Mesothelial cell of epicardium (in vitro differentiated cells): ENCODE measurements around the gene PANK1. TPM values are rescaled to one million over a fixed set of nuclear protein-coding genes. Genes with fewer than 3 reads are reported as not detected.

Source experiments
- DNase-seq, 2 experiments: peaks; one replicate each; pipeline ENCODE4 v3.0.0; 2021; ENCODE audit warnings: low spot score in 2 of 2; ENCODE audit not compliant: unreplicated experiment in 2 of 2
- H3K27ac Mint-ChIP-seq: 2 replicates; pipeline ENCODE4 v1.8.0; 2021; ENCODE audit warnings: mixed read lengths
- H3K27me3 Mint-ChIP-seq: 2 replicates; pipeline ENCODE4 v1.8.0; 2021; ENCODE audit warnings: low read depth, mixed read lengths
- H3K36me3 Mint-ChIP-seq: 2 replicates; pipeline ENCODE4 v1.8.0; 2021; ENCODE audit warnings: mixed read lengths
- H3K4me1 Mint-ChIP-seq: 2 replicates; pipeline ENCODE4 v1.8.0; 2021; ENCODE audit warnings: mixed read lengths
- H3K4me3 Mint-ChIP-seq: 2 replicates; pipeline ENCODE4 v1.8.0; 2021; ENCODE audit warnings: mild to moderate bottlenecking, moderate library complexity, mixed read lengths
- H3K9me3 Mint-ChIP-seq: 2 replicates; pipeline ENCODE4 v1.8.0; 2021; ENCODE audit warnings: mixed read lengths
- total RNA-seq: library from RNA; stranded (reverse); gene quantifications from 3 replicates; pipeline ENCODE4 v1.2.1, GENCODE V29; 2021
- TF ChIP-seq, protein P1 (sequence below): fragments of 200-600 bp; sonication (generic); IDR thresholded peaks from one replicate; pipeline ENCODE4 v1.5.0; 2021; ENCODE audit warnings: antibody characterized with exemption; ENCODE audit not compliant: unreplicated experiment

Gene PANK1
- total RNA-seq, 1 donor from 2014 or later, result 27.2 TPM

DNA sequence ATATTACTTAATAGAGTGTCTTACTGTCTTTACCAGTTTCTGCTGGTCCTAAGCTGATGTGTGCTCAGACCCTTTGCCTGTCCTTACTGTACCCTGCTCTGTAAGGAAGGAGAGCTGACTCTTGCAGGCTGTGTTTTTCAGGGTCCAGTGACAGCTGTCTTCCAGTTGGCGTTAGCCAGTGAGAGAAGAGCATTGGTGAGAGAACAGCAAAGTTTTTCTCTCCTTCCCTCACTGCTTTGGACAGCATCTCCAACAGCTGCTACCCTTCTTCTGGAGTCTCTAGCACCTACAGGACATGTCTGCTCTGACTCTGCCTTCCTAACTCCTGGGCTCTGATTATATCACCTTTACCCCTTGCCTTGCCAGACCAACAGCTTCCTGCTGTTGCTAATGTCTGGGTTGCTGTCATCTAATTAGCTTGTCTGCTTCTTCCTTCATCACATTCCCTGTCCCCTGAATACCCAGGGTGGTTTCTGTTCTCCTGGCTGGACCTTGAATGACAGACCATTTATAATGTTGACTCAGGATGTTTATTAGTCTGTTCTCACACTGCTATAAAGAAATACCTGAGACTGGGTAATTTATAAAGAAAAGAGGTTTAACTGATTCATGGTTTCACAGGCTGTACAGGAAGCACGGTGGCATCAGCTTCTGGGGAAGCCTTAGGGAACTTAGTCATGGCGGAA lies 23.5 kb upstream of the PANK1 start:
- Mint-ChIP-seq H3K4me1 (no peaks in the 10 kb centered on the region), H3K36me3 (no peaks in the 10 kb centered on the region), H3K27ac (no peak overlapping the region), H3K27me3 (no peaks in the 10 kb centered on the region), H3K9me3 (no peaks in the 10 kb centered on the region), H3K4me3 (no peak overlapping the region)
- TF ChIP-seq, protein P1, sequence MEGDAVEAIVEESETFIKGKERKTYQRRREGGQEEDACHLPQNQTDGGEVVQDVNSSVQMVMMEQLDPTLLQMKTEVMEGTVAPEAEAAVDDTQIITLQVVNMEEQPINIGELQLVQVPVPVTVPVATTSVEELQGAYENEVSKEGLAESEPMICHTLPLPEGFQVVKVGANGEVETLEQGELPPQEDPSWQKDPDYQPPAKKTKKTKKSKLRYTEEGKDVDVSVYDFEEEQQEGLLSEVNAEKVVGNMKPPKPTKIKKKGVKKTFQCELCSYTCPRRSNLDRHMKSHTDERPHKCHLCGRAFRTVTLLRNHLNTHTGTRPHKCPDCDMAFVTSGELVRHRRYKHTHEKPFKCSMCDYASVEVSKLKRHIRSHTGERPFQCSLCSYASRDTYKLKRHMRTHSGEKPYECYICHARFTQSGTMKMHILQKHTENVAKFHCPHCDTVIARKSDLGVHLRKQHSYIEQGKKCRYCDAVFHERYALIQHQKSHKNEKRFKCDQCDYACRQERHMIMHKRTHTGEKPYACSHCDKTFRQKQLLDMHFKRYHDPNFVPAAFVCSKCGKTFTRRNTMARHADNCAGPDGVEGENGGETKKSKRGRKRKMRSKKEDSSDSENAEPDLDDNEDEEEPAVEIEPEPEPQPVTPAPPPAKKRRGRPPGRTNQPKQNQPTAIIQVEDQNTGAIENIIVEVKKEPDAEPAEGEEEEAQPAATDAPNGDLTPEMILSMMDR, result no peak
- DNase-seq, result no peak

DNA sequence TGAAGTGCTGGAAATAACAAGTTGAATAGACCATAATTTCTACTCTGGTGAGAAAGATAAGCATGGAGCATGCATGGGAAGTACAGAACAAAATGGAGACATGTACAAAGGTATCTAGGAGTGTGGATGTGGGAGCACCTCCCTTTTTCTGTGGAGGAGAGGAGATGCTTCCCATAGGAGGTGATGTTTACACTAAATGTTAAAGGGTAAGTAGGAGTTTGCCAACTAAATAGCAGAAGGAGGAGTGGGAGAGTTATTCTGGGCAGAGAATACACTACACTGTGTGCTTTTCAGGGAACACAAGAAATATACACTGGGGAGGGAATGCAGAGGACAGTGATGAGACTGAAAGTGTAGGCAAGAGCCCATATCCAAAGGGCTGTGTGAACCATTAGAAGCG lies 21.1 kb upstream of the PANK1 start:
- Mint-ChIP-seq H3K9me3 (no peaks in the 10 kb centered on the region), H3K36me3 (no peaks in the 10 kb centered on the region), H3K4me1 (no peaks in the 10 kb centered on the region), H3K27me3 (no peaks in the 10 kb centered on the region), H3K4me3 (no peak overlapping the region), H3K27ac (no peak overlapping the region)
- TF ChIP-seq, protein P1, result no peak
- DNase-seq, result no peak

DNA sequence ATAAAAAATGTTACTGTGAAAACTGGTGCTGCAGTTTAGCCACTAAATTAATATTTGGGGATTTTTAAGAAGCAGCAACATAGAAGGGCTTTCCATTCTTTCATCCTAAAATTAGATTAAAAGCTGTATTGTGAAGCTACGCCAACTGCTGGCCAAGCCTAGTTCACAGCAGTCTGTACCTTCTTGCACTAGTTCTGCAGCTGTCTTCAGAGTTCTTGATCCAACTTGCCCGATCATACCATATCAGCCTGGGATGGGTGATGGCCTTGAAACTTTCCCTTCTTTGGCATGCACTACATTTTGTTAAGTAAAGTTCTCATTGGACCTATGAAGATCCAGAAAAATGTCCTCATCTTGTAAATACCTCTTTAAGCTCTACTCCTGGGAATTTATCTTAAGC lies 20.3 kb upstream of the PANK1 start:
- DNase-seq, result no peak
- Mint-ChIP-seq H3K27ac (no peak overlapping the region), H3K36me3 (no peaks in the 10 kb centered on the region), H3K27me3 (no peaks in the 10 kb centered on the region), H3K4me1 (no peaks in the 10 kb centered on the region), H3K9me3 (no peaks in the 10 kb centered on the region), H3K4me3 (no peak overlapping the region)
- TF ChIP-seq, protein P1, result no peak

DNA sequence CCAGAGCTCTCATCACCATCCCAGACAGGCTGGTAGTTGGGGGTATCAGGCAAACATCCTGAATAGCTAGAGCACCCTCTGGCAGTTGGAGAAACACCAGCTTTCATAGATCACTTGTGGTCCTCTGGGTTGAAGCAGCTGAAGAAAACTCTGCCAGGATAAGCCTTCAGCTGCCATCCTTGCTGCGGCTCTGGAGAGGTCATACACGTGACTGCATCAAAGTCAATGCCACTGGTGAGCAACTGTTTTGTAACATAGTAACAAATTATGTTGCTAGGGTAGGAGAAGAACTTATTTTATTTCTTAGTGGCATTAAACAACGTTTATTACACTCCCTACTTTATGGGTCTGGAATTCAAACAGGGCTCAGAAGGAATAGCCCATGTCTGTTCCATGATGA lies 19.2 kb upstream of the PANK1 start:
- no peak overlapping the region for H3K27ac Mint-ChIP-seq

DNA sequence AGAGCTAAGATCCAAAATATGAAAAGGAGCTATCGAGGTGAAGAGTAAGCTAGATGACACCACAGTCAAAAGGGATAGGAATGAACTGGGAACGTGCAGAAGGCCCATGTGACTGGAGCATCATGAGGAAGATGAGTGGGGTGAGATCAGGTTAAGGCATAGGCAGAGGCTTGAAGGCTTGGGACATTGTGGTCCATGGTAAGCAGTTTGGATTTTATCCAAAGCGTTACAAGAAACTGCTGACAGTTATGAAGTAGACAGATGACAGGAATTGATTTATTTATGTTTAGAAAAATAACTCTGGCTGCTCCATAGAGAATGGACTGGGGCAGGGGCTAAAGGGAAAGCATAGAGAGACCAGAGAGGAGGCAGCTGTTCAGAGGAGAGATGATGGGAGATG lies 18.1 kb upstream of the PANK1 start:
- TF ChIP-seq, protein P1, result no peak
- H3K27ac Mint-ChIP-seq, result no peak overlapping the region
- no peak for DNase-seq
- H3K4me3 Mint-ChIP-seq, result no peak overlapping the region
- H3K9me3 Mint-ChIP-seq, result no peaks in the 10 kb centered on the region
- H3K36me3 Mint-ChIP-seq, result no peaks in the 10 kb centered on the region
- H3K4me1 Mint-ChIP-seq, result no peaks in the 10 kb centered on the region
- no peaks in the 10 kb centered on the region for H3K27me3 Mint-ChIP-seq

More for the DNA sequence above, 19.2 kb upstream of the PANK1 start:
- DNase-seq, result no peak
- no peaks in the 10 kb centered on the region for H3K9me3 Mint-ChIP-seq
- H3K4me1 Mint-ChIP-seq, result no peaks in the 10 kb centered on the region
- H3K36me3 Mint-ChIP-seq, result no peaks in the 10 kb centered on the region
- H3K27me3 Mint-ChIP-seq, result no peaks in the 10 kb centered on the region
- TF ChIP-seq, protein P1, result no peak
- H3K4me3 Mint-ChIP-seq, result no peak overlapping the region
